K562 (cell line): ENCODE measurements around the gene OLFML3.

Experiments used
- CTCF ChIP-seq, 3 experiments: IDR thresholded peaks in 2 of 3; conservative IDR thresholded peaks in 1 of 3; 2 replicates each; pipeline ENCODE4 v1.5.1; 2011 to 2012; ENCODE audit warnings: low read length in 3 of 3, mild to moderate bottlenecking in 3 of 3, control low read depth in 2 of 3, improper control_type of control experiment in 1 of 3, inconsistent platforms in 1 of 3, low read depth in 1 of 3, mixed read lengths in 1 of 3, moderate library complexity in 1 of 3; ENCODE audit not compliant: insufficient read depth in 2 of 3
- IRF2 ChIP-seq: sonication (generic); formaldehyde crosslinking; IDR thresholded peaks from 2 replicates; pipeline ENCODE4 v1.8.1; 2022; ENCODE audit warnings: mild to moderate bottlenecking, missing genetic modification reagents
- MAZ ChIP-seq, 2 experiments: fragments of 450-650 bp in 1 of 2; sonication (generic) in 1 of 2; formaldehyde crosslinking; IDR thresholded peaks in 1 of 2; conservative IDR thresholded peaks in 1 of 2; 2 replicates each; pipeline versions ENCODE4 v1.4.0 to v1.5.0; 2020; ENCODE audit warnings: mild to moderate bottlenecking in 1 of 2, missing genetic modification reagents in 1 of 2
- MTA2 ChIP-seq: fragments of 450-650 bp; IDR thresholded peaks from 2 replicates; pipeline ENCODE4 v1.6.1; 2016; ENCODE audit warnings: low read depth
- ZSCAN29 ChIP-seq: fragments of 450-650 bp; IDR thresholded peaks from 2 replicates; pipeline ENCODE4 v1.6.1; 2017

GRCh38 chr1:114015075-114015474 is 35.8 kb downstream of the OLFML3 start:
- TF ChIP-seq CTCF (IDR thresholded peaks at IDR 0.05 in 2 of 3, conservative IDR thresholded peaks at IDR 0.05 in 1 of 3; ENCODE audit: insufficient read depth in 2 of 3, low read depth in 1 of 3, low read length in 3 of 3): no peak
- no peak for TF ChIP-seq MAZ (CRISPR knock-in tag; conservative IDR thresholded peaks at IDR 0.05 in 1 of 2, IDR thresholded peaks at IDR 0.05 in 1 of 2)
- TF ChIP-seq MTA2: no peak
- TF ChIP-seq ZSCAN29: no peak
- no peak for TF ChIP-seq IRF2 (CRISPR knock-in tag)
